Liver (tissue), 2 donors: ENCODE results near the gene CECR2.

Experiments
- CTCF ChIP-seq: fragments of 150-350 bp; IDR thresholded peaks from 2 replicates; pipeline ENCODE4 v1.5.1; 2017; ENCODE audit warnings: improper control_type of control experiment, low read depth, low read length; ENCODE audit not compliant: missing input control
- REST ChIP-seq: IDR thresholded peaks from 2 replicates; pipeline ENCODE4 v1.6.1; 2016; ENCODE audit warnings: antibody characterized with exemption, mild to moderate bottlenecking
- donor health status: healthy.

- TF ChIP-seq CTCF: no peak
- no peak for TF ChIP-seq REST
Observed at GRCh38 chr22:17592201-17592600, 222.9 kb downstream of the CECR2 start.
